Measurements from ENCODE around the gene SDK2. TPM values are rescaled to one million over a fixed set of nuclear protein-coding genes. Genes with fewer than 3 reads are reported as not detected.

SDK2 gene
- total and polyA plus RNA-seq, 2 experiments from 2014 or later: 0.59 to 1.2 TPM

- 82% methylated on average over 6 of the region's 6 CpGs for WGBS (ENCODE audit: low lambda C conversion rate, missing lambda C conversion rate)
These were observed 52.2 kb downstream of the SDK2 start for GRCh38 chr17:73592079-73592415.

GRCh38 chr17:73591296-73592078 is 52.8 kb downstream of the SDK2 start:
- H3K27ac ChIP-seq: no peak overlapping the region
- H3K4me1 ChIP-seq (ENCODE audit: insufficient read depth): no peaks in the 10 kb centered on the region
- no peaks in the 10 kb centered on the region for H4K20me1 ChIP-seq (ENCODE audit: insufficient read depth, poor library complexity, severe bottlenecking)
- WGBS (ENCODE audit: low lambda C conversion rate, missing lambda C conversion rate): 71% methylated on average over 19 of the region's 19 CpGs
- no peaks in the 10 kb centered on the region for H3K9me3 ChIP-seq (ENCODE audit: low read depth)
- no peaks in the 10 kb centered on the region for H3K36me3 ChIP-seq (replicated peaks; ENCODE audit: insufficient read depth, low read depth)
- peaks cover 10% of the 10 kb centered on the region for H3K27me3 ChIP-seq
- H3K4me2 ChIP-seq: no peak overlapping the region
- H3K9me2 ChIP-seq (replicated peaks; ENCODE audit: insufficient read depth): no peaks in the 10 kb centered on the region
- no peak for DNase-seq (ENCODE audit: low spot score)
- H3K79me2 ChIP-seq: no peaks in the 10 kb centered on the region
- H3K4me3 ChIP-seq: no peak overlapping the region
- TF ChIP-seq CTCF (IDR thresholded peaks at IDR 0.05; ENCODE audit: poor library complexity) (no peak), EZH2 (IDR thresholded peaks at IDR 0.05; ENCODE audit: borderline replicate concordance) (no peak), EZH2phosphoT487 (IDR thresholded peaks at IDR 0.05; ENCODE audit: low read depth, severe bottlenecking, unreplicated experiment) (no peak)
- no peak overlapping the region for H2AFZ ChIP-seq

More at GRCh38 chr17:73592079-73592415, 52.2 kb downstream of the SDK2 start:
- Histone ChIP-seq H4K20me1 (ENCODE audit: insufficient read depth, poor library complexity, severe bottlenecking) (no peaks in the 10 kb centered on the region), H3K9me2 (replicated peaks; ENCODE audit: insufficient read depth) (no peaks in the 10 kb centered on the region), H3K27ac (no peak overlapping the region), H3K79me2 (no peaks in the 10 kb centered on the region), H3K27me3 (peaks cover 10% of the 10 kb centered on the region), H2AFZ (no peak overlapping the region), H3K4me3 (no peak overlapping the region), H3K36me3 (replicated peaks; ENCODE audit: insufficient read depth, low read depth) (no peaks in the 10 kb centered on the region), H3K4me2 (no peak overlapping the region), H3K9me3 (ENCODE audit: low read depth) (no peaks in the 10 kb centered on the region), H3K4me1 (ENCODE audit: insufficient read depth) (no peaks in the 10 kb centered on the region)
- no peak for TF ChIP-seq EZH2phosphoT487 (IDR thresholded peaks at IDR 0.05; ENCODE audit: low read depth, severe bottlenecking, unreplicated experiment)
- no peak for TF ChIP-seq CTCF (IDR thresholded peaks at IDR 0.05; ENCODE audit: poor library complexity)
- TF ChIP-seq EZH2 (IDR thresholded peaks at IDR 0.05; ENCODE audit: borderline replicate concordance): no peak
- no peak for DNase-seq (ENCODE audit: low spot score)

GRCh38 chr17:73589363-73589980 is 54.8 kb downstream of the SDK2 start:
- Histone ChIP-seq H3K36me3 (replicated peaks; ENCODE audit: insufficient read depth, low read depth) (no peaks in the 10 kb centered on the region), H3K9me2 (replicated peaks; ENCODE audit: insufficient read depth) (no peaks in the 10 kb centered on the region), H4K20me1 (ENCODE audit: insufficient read depth, poor library complexity, severe bottlenecking) (no peaks in the 10 kb centered on the region), H2AFZ (no peak overlapping the region), H3K79me2 (no peaks in the 10 kb centered on the region), H3K4me3 (no peak overlapping the region), H3K9me3 (ENCODE audit: low read depth) (no peaks in the 10 kb centered on the region), H3K27ac (no peak overlapping the region), H3K4me1 (ENCODE audit: insufficient read depth) (no peaks in the 10 kb centered on the region), H3K27me3 (peaks cover 14% of the 10 kb centered on the region), H3K4me2 (no peak overlapping the region)
- WGBS (ENCODE audit: low lambda C conversion rate, missing lambda C conversion rate): 70% methylated on average over 11 of the region's 11 CpGs
- DNase-seq (ENCODE audit: low spot score): no peak
- TF ChIP-seq EZH2phosphoT487 (IDR thresholded peaks at IDR 0.05; ENCODE audit: low read depth, severe bottlenecking, unreplicated experiment) (no peak), EZH2 (IDR thresholded peaks at IDR 0.05; ENCODE audit: borderline replicate concordance) (no peak), CTCF (IDR thresholded peaks at IDR 0.05; ENCODE audit: poor library complexity) (no peak)

All from hepatocyte (in vitro differentiated cells).